ENCODE measurements around the gene SLC31A2.

DNA sequence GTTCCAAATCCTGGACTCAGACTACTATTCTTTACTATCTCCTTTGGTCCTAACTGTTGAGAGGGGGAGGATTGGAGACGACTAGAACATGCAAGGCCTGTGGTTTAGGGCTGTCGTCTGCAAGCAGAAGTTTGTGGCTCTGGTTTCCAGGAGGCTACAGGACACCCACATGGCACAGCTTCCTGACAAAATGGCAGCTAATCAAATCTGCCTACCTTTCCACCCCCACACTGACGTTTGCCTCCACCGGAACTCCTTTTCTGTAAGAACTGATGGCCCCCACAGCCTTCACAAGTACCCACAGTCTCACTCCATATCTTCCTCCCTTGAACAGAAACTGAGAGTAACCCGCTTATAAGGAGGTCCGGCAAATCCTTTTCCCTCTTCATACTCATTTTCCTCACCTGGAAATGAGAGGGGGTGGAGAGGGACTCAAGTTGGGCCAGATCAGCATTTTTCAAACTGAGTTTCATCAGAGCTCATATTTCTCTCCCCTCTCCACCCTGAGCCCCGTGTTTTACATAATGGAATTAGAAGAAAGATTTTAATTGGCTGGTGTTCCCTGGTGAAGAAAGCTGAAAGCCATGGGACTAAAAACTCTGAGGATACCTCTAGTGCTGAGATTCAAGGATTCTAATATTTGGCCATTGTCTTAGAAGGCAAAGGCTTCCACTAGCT, 5.2 kb downstream of the SLC31A2 start:
- no peak for TF ChIP-seq ZNF274 (IDR thresholded peaks at IDR 0.05; ENCODE audit: low read depth, low read length)
- no peak for TF ChIP-seq SUZ12 (IDR thresholded peaks at IDR 0.05; ENCODE audit: extremely low read depth, insufficient read depth, insufficient read length)
- TF ChIP-seq YY1 (IDR thresholded peaks at IDR 0.05; ENCODE audit: insufficient read depth, insufficient read length), result no peak

Measured in NT2/D1 (cell line).